GM12878 (cell line): Measurements from ENCODE around the gene MCTP2. TPM values are rescaled to one million over a fixed set of nuclear protein-coding genes. Genes with fewer than 3 reads are reported as not detected.

Source experiments
- ATAC-seq: fragments of 200-7000 bp; cut with Tn5 transposase; 3 replicates; pipeline ENCODE4 v1.9.1; 2020; ENCODE audit warnings: mild to moderate bottlenecking, moderate library complexity
- BruUV-seq: library from RNA; stranded (reverse); fragments of 400-500 nt; replicated peaks from 2 replicates; lab custom pipeline; 2021; lab: Mats Ljungman, UMichigan
- CTCF ChIA-PET: fragments of 300-600 bp; sonication (Branson Sonifier 250); formaldehyde crosslinking; extraction: SDS; loops from one replicate; lab custom pipeline; 2021; ENCODE audit warnings: inconsistent platforms; lab: Yijun Ruan, JAX
- POLR2A ChIA-PET: fragments of 350-600 bp; formaldehyde crosslinking; extraction: SDS; loops from one replicate; lab custom pipeline; 2021; ENCODE audit warnings: inconsistent platforms; lab: Charles Lee
- RAD21 ChIA-PET: fragments of 300-600 bp; sonication (Branson Sonifier 250); formaldehyde crosslinking; loops from one replicate; lab custom pipeline; 2023; ENCODE audit warnings: antibody characterized with exemption; ENCODE audit not compliant: unreplicated experiment; lab: Charles Lee
- SMC1A ChIA-PET: fragments of 300-600 bp; sonication (Branson Sonifier 250); formaldehyde crosslinking; loops from one replicate; lab custom pipeline; 2023; ENCODE audit not compliant: unreplicated experiment, uncharacterized antibody; lab: Charles Lee
- DNase-seq: peaks from one replicate; pipeline ENCODE4 v3.0.0-alpha.2; 2011; ENCODE audit warnings: low read depth, low spot score
- FAIRE-seq: peaks from 3 replicates; lab custom pipeline; 2011; peaks lifted over from hg19 to GRCh38; lab: Jason Lieb, UNC
- H2AFZ ChIP-seq: 2 replicates; pipeline ENCODE4 v1.6.0; 2011; ENCODE audit warnings: low read depth, low read length, control low read depth; ENCODE audit not compliant: control insufficient read depth
- H3K27ac ChIP-seq: 2 replicates; pipeline ENCODE4 v1.5.1; 2011; ENCODE audit warnings: control low read depth; ENCODE audit not compliant: control insufficient read depth, insufficient read depth
- H3K27me3 ChIP-seq, 2 experiments: replicated peaks in 1 of 2; 2 replicates each; pipeline versions ENCODE4 v1.6.0 to v1.6.1; 2011; ENCODE audit warnings: low read length in 1 of 2; ENCODE audit not compliant: control insufficient read depth in 2 of 2, insufficient read depth in 2 of 2
- H3K36me3 ChIP-seq, 2 experiments: 2 replicates each; pipeline ENCODE4 v1.5.1; 2011; ENCODE audit warnings: low read length in 1 of 2; ENCODE audit not compliant: control insufficient read depth in 2 of 2, insufficient read depth in 2 of 2
- H3K4me1 ChIP-seq: 2 replicates; pipeline ENCODE4 v1.6.1; 2011; ENCODE audit warnings: mild to moderate bottlenecking, low read length, moderate library complexity, mixed read lengths; ENCODE audit not compliant: control insufficient read depth, insufficient read depth
- H3K4me2 ChIP-seq: 2 replicates; pipeline ENCODE4 v1.6.0; 2011; ENCODE audit warnings: control low read depth; ENCODE audit not compliant: control insufficient read depth, insufficient read depth
- H3K4me3 ChIP-seq: fragments of 200-600 bp; sonication (generic); 2 replicates; pipeline ENCODE4 v1.5.1; 2016
- H3K79me2 ChIP-seq: 2 replicates; pipeline ENCODE4 v1.6.0; 2011; ENCODE audit warnings: low read length; ENCODE audit not compliant: control insufficient read depth, insufficient read depth
- H3K9ac ChIP-seq: 2 replicates; pipeline ENCODE4 v1.8.0; 2011; ENCODE audit warnings: low read length, control low read depth, mixed read lengths; ENCODE audit not compliant: control insufficient read depth, insufficient read depth
- H3K9me3 ChIP-seq: replicated peaks from 3 replicates; pipeline ENCODE4 v1.5.1; 2011; ENCODE audit warnings: mild to moderate bottlenecking, low read length; ENCODE audit not compliant: control insufficient read depth, insufficient read depth
- H4K20me1 ChIP-seq: 2 replicates; pipeline ENCODE4 v1.6.0; 2011; ENCODE audit not compliant: control insufficient read depth, insufficient read depth
- ATF2 ChIP-seq: IDR thresholded peaks from 2 replicates; pipeline ENCODE4 v1.6.1; 2012; ENCODE audit warnings: low read length, inconsistent platforms
- DPF2 ChIP-seq: fragments of 450-650 bp; IDR thresholded peaks from 2 replicates; pipeline ENCODE4 v1.6.1; 2017; ENCODE audit warnings: mild to moderate bottlenecking
- IRF5 ChIP-seq: fragments of 450-650 bp; IDR thresholded peaks from 2 replicates; pipeline ENCODE4 v1.6.1; 2017; ENCODE audit warnings: borderline replicate concordance
- SMARCA5 ChIP-seq: fragments of 450-650 bp; IDR thresholded peaks from 2 replicates; pipeline ENCODE4 v1.6.1; 2017; ENCODE audit warnings: mild to moderate bottlenecking
- ZBTB40 ChIP-seq: fragments of 450-650 bp; IDR thresholded peaks from 2 replicates; pipeline ENCODE4 v1.6.1; 2016; ENCODE audit warnings: mild to moderate bottlenecking, moderate library complexity, borderline replicate concordance
- WGBS: methylation state at CpG from one replicate; pipeline ENCODE4 v1.1.6; 2016; ENCODE audit warnings: low lambda C conversion rate; ENCODE audit not compliant: insufficient replicate concordance, insufficient coverage; ENCODE audit errors: missing lambda C conversion rate; 5-methylcytosine and 5-hydroxymethylcytosine counted together
- in situ Hi-C: fragments of 300-500 bp; cut with MboI; formaldehyde crosslinking; loops from 9 replicates; pipeline ENCODE4 v1.14.3; 2018; ENCODE audit warnings: mixed read lengths
- intact Hi-C: fragments of 100-400 bp; cut with micrococcal nuclease; formaldehyde crosslinking; loops from one replicate; pipeline ENCODE4 v1.14.2; 2022; ENCODE audit not compliant: unreplicated experiment
- polyA plus RNA-seq, 11 experiments: library from polyadenylated mRNA; depleted of rRNA in 4 of 11; unstranded in 6 of 11; stranded (reverse) in 5 of 11; fragments of >200 nt; fragmentation: Nextera tagmentation in 4 of 11; fragmentation: Illumina TruSeq in 1 of 11; extraction: Ambion mirVana in 4 of 11; extraction: Trizol in 1 of 11; gene quantifications; 1 replicate in 1 of 11; 2 replicates in 10 of 11; pipeline versions ENCODE4 v1.2.1 to v1.2.3, GENCODE V29; 2011 to 2016; ENCODE audit warnings: inconsistent platforms in 2 of 11, missing spikeins in 2 of 11, low read depth in 1 of 11
- total RNA-seq, 4 experiments: library from RNA; depleted of rRNA in 3 of 4; stranded (reverse); fragments of >200 nt in 3 of 4; fragmentation: Illumina TruSeq in 1 of 4; extraction: Trizol in 1 of 4; gene quantifications; 2 replicates each; pipeline versions ENCODE4 v1.2.1 to v1.2.3, GENCODE V29; 2013 to 2021

The MCTP2 gene
- total and polyA plus RNA-seq, 10 of the 15 experiments (the other 5 are each of a cell fraction or from before 2014, with no cell fraction given): 0.24 to 48.5 (median 0.88) TPM

GRCh38 chr15:94229591-94230369, 1.6 kb upstream of the MCTP2 start (continued):
- TF ChIP-seq IRF5 (no peak), SMARCA5 (peak; percentile 48; the same call in 1 of the 2 replicates), ATF2 (0 out of 2 replicates have a peak, but pooled peaks have one; percentile 37)

GRCh38 chr15:94230431-94230882, 904 bp upstream of the MCTP2 start:
- Histone ChIP-seq H3K36me3 (no peaks in the 10 kb centered on the region), H3K4me2 (peak overlapping the region; percentile 95), H3K9ac (peak overlapping the region; percentile 42; the same call in 1 of the 2 replicates), H4K20me1 (no peaks in the 10 kb centered on the region), H3K9me3 (no peaks in the 10 kb centered on the region), H3K79me2 (no peaks in the 10 kb centered on the region), H3K4me3 (peak overlapping the region; percentile 61), H3K4me1 (peaks cover 16% of the 10 kb centered on the region), H3K27me3 (peaks cover 0 to 7% of the 10 kb centered on the region in 2 experiments; a peak in 2 of 4 replicates), H3K27ac (no peak overlapping the region), H2AFZ (peak overlapping the region; percentile 73; the same call in 1 of the 2 replicates)
- in situ Hi-C loops (loop anchor here (5.0 kb wide), 1 partner anchor 77 kb away; no protein-coding TSS in a partner anchor), intact Hi-C loops (loop anchor here (2.0 to 5.0 kb wide), 3 partner anchors 57 to 92 kb away; no protein-coding TSS in a partner anchor)
- ATAC-seq (no peak), FAIRE-seq (no peak), DNase-seq (no peak)
- TF ChIP-seq ZBTB40 (0 out of 2 replicates have a peak, but pooled peaks have one; percentile 11), DPF2 (no peak)
- POLR2A ChIA-PET: interaction anchor here (0.8 to 7.8 kb wide), 12 partner anchors 9 to 94 kb away, joined by 4 to 94 read pairs (median 8); no protein-coding TSS in a partner anchor
- CTCF ChIA-PET: interaction anchor here (1.1 to 7.5 kb wide), 18 partner anchors 9 to 237 kb away, joined by 3 to 90 read pairs (median 5); no protein-coding TSS in a partner anchor
- SMC1A ChIA-PET: interaction anchor here (0.7 to 9.8 kb wide), 19 partner anchors 9 to 105 kb away, joined by 4 to 156 read pairs (median 20); no protein-coding TSS in a partner anchor
- WGBS: under 1% methylated on average over 11 of the region's 11 CpGs
- RAD21 ChIA-PET: interaction anchor here (0.7 to 8.0 kb wide), 22 partner anchors 9 to 103 kb away, joined by 3 to 120 read pairs (median 4); no protein-coding TSS in a partner anchor
- BruUV-seq: no TSS peak
